K562 (cell line): ENCODE data around the gene SKIL. TPM values are rescaled to one million over a fixed set of nuclear protein-coding genes. Genes with fewer than 3 reads are reported as not detected.

ENCODE experiments used
- ATAC-seq: fragments of 200-7000 bp; cut with Tn5 transposase; 3 replicates; pipeline ENCODE4 v1.9.1; 2020; ENCODE audit warnings: moderate library complexity
- BruUV-seq: library from RNA; stranded (reverse); fragments of 400-500 nt; replicated peaks from 2 replicates; lab custom pipeline; 2021; lab: Mats Ljungman, UMichigan
- CTCF ChIA-PET: fragments of 300-600 bp; formaldehyde crosslinking; extraction: SDS; loops from one replicate; lab custom pipeline; 2021; ENCODE audit warnings: low intra/inter-chr PET ratio; lab: Yijun Ruan, JAX
- POLR2A ChIA-PET: fragments of 300-600, 350-650 bp; sonication (Branson Sonifier 250); formaldehyde crosslinking; extraction: SDS; loops from one replicate; lab custom pipeline; 2021; ENCODE audit warnings: antibody characterized with exemption, inconsistent platforms; lab: Yijun Ruan, JAX
- DNase-seq, 4 experiments: peaks; one replicate each; pipeline versions ENCODE4 v3.0.0 to v3.0.0-alpha.2; 2011 to 2018; ENCODE audit warnings: low spot score in 3 of 4, mixed read lengths in 3 of 4; ENCODE audit errors: extremely low read depth in 1 of 4
- FAIRE-seq: peaks from 2 replicates; lab custom pipeline; 2011; peaks lifted over from hg19 to GRCh38; lab: Jason Lieb, UNC
- H2AFZ ChIP-seq: 2 replicates; pipeline ENCODE4 v1.6.0; 2011; ENCODE audit warnings: low read depth, low read length, control low read depth, inconsistent platforms
- H3K27ac ChIP-seq: fragments of 200-600 bp; 3 replicates; pipeline ENCODE4 v1.8.0; 2011; ENCODE audit warnings: low read depth, mild to moderate bottlenecking, control low read depth, inconsistent platforms, low read length, moderate library complexity, mixed read lengths; ENCODE audit errors: extremely low read depth
- H3K27me3 ChIP-seq, 2 experiments: fragments of 300-600 bp in 1 of 2; 2 replicates in 1 of 2; 3 replicates in 1 of 2; pipeline versions ENCODE4 v1.6.0 to v1.8.0; 2011; ENCODE audit warnings: inconsistent platforms in 2 of 2, low read length in 2 of 2, mild to moderate bottlenecking in 1 of 2, mixed read lengths in 1 of 2, moderate library complexity in 1 of 2; ENCODE audit not compliant: control insufficient read depth in 2 of 2, insufficient read depth in 2 of 2
- H3K36me3 ChIP-seq: fragments of 300-600 bp; 3 replicates; pipeline ENCODE4 v1.8.0; 2011; ENCODE audit warnings: mild to moderate bottlenecking, low read length, inconsistent platforms; ENCODE audit not compliant: control insufficient read depth, insufficient read depth
- H3K4me1 ChIP-seq, 2 experiments: fragments of 200-600 bp in 1 of 2; replicated peaks in 1 of 2; 2 replicates in 1 of 2; 3 replicates in 1 of 2; pipeline versions ENCODE4 v1.5.1 to v1.8.0; 2011; ENCODE audit warnings: inconsistent platforms in 2 of 2, low read length in 2 of 2, mild to moderate bottlenecking in 1 of 2, mixed read lengths in 1 of 2, moderate library complexity in 1 of 2; ENCODE audit not compliant: control insufficient read depth in 2 of 2, insufficient read depth in 2 of 2
- H3K4me2 ChIP-seq: 2 replicates; pipeline ENCODE4 v1.6.1; 2011; ENCODE audit warnings: low read length, control low read depth, inconsistent platforms, mixed read lengths; ENCODE audit not compliant: insufficient read depth
- H3K4me3 ChIP-seq: fragments of 200-600 bp; sonication (generic), shearing (Covaris generic); 2 replicates; pipeline ENCODE4 v1.5.1; 2016; ENCODE audit warnings: control low read depth, inconsistent platforms
- H3K79me2 ChIP-seq: fragments of 200-600 bp; 3 replicates; pipeline ENCODE4 v1.8.0; 2011; ENCODE audit warnings: low read length, inconsistent platforms; ENCODE audit not compliant: control insufficient read depth, insufficient read depth
- H3K9ac ChIP-seq, 2 experiments: 2 replicates each; pipeline versions ENCODE4 v1.6.0 to v1.6.1; 2011; ENCODE audit warnings: low read depth in 2 of 2, low read length in 2 of 2, control low read depth in 1 of 2, inconsistent platforms in 1 of 2, mild to moderate bottlenecking in 1 of 2, mixed read lengths in 1 of 2; ENCODE audit not compliant: insufficient read depth in 1 of 2
- H3K9me1 ChIP-seq: one replicate; pipeline ENCODE4 v1.6.0; 2011; ENCODE audit warnings: inconsistent platforms, mild to moderate bottlenecking, low read length, moderate library complexity; ENCODE audit not compliant: control insufficient read depth, insufficient read depth
- H3K9me3 ChIP-seq: replicated peaks from 2 replicates; pipeline ENCODE4 v1.5.1; 2011; ENCODE audit warnings: low read depth, low read length, inconsistent platforms; ENCODE audit not compliant: control insufficient read depth, insufficient read depth
- H4K20me1 ChIP-seq: replicated peaks from 2 replicates; pipeline ENCODE4 v1.6.1; 2011; ENCODE audit warnings: low read length, inconsistent platforms, mixed read lengths; ENCODE audit not compliant: control insufficient read depth, insufficient read depth
- CBX8 ChIP-seq: fragments of 200-600 bp; sonication (generic); IDR thresholded peaks from 2 replicates; pipeline ENCODE4 v1.6.1; 2012; ENCODE audit warnings: borderline replicate concordance, mixed run types, low read depth, mild to moderate bottlenecking, moderate library complexity, mixed read lengths, low read length, control low read depth, inconsistent platforms; ENCODE audit not compliant: poor library complexity, severe bottlenecking; ENCODE audit errors: extremely low read depth
- E2F6 ChIP-seq, 2 experiments: IDR thresholded peaks; 2 replicates each; pipeline ENCODE4 v1.6.1; 2011; ENCODE audit warnings: borderline replicate concordance in 1 of 2, control low read depth in 1 of 2, low read depth in 1 of 2, low read length in 1 of 2, mild to moderate bottlenecking in 1 of 2, mixed read lengths in 1 of 2, moderate library complexity in 1 of 2; ENCODE audit not compliant: insufficient read depth in 1 of 2, insufficient read length in 1 of 2, poor library complexity in 1 of 2, severe bottlenecking in 1 of 2; ENCODE audit errors: extremely low read depth in 1 of 2
- GTF3C2 ChIP-seq: IDR thresholded peaks from 3 replicates; pipeline ENCODE4 v1.6.1; 2011; ENCODE audit warnings: borderline replicate concordance, mild to moderate bottlenecking, moderate library complexity; ENCODE audit not compliant: insufficient read length; ENCODE audit errors: extremely low read depth
- HMG20A ChIP-seq: fragments of 450-650 bp; formaldehyde crosslinking; conservative IDR thresholded peaks from 2 replicates; pipeline ENCODE4 v1.4.0; 2020; ENCODE audit warnings: mild to moderate bottlenecking, mixed read lengths
- HMG20B ChIP-seq: fragments of 250-450 bp; sonication (Bioruptor Pico); IDR thresholded peaks from 2 replicates; pipeline ENCODE4 v1.5.0; 2021; ENCODE audit warnings: mild to moderate bottlenecking
- IFI16 ChIP-seq: fragments of 250-450 bp; sonication (Bioruptor Pico); IDR thresholded peaks from 2 replicates; pipeline ENCODE4 v2.1.2; 2022; ENCODE audit warnings: mild to moderate bottlenecking, inconsistent platforms
- KDM4B ChIP-seq, 2 experiments: fragments of 450-650 bp in 1 of 2; sonication (generic) in 1 of 2; IDR thresholded peaks; 2 replicates each; pipeline ENCODE4 v1.6.1; 2016 to 2017; ENCODE audit warnings: borderline replicate concordance in 2 of 2, antibody characterized with exemption in 1 of 2, low read depth in 1 of 2, mild to moderate bottlenecking in 1 of 2
- PHF20 ChIP-seq: fragments of 450-650 bp; IDR thresholded peaks from 2 replicates; pipeline ENCODE4 v1.6.1; 2018; ENCODE audit not compliant: partially characterized antibody
- TCF7 ChIP-seq: sonication (generic); IDR thresholded peaks from 2 replicates; pipeline ENCODE4 v1.6.1; 2016; ENCODE audit warnings: antibody characterized with exemption, borderline replicate concordance
- TFAM ChIP-seq: fragments of 250-450 bp; sonication (Bioruptor Pico); conservative IDR thresholded peaks from 2 replicates; pipeline ENCODE4 v1.5.0; 2021; ENCODE audit warnings: mild to moderate bottlenecking, moderate library complexity
- YY1 ChIP-seq, 3 experiments: IDR thresholded peaks; 2 replicates each; pipeline ENCODE4 v1.6.1; 2011; ENCODE audit warnings: low read length in 2 of 3, mild to moderate bottlenecking in 2 of 3, moderate library complexity in 2 of 3, borderline replicate concordance in 1 of 3, control low read depth in 1 of 3, low read depth in 1 of 3; ENCODE audit not compliant: insufficient read depth in 3 of 3, insufficient replicate concordance in 2 of 3, control insufficient read depth in 1 of 3, insufficient read length in 1 of 3; ENCODE audit errors: extremely low read depth in 1 of 3
- ZNF699 ChIP-seq: fragments of 250-450 bp; sonication (Bioruptor Pico); IDR thresholded peaks from 2 replicates; pipeline ENCODE4 v1.8.0; 2021; ENCODE audit warnings: mild to moderate bottlenecking, moderate library complexity; ENCODE audit not compliant: insufficient replicate concordance
- WGBS: fragments of 100-300 bp; shearing (Covaris generic); methylation state at CpG from one replicate; pipeline ENCODE4 v1.1.6; 2016; ENCODE audit warnings: low coverage, mixed read lengths; ENCODE audit not compliant: insufficient coverage; ENCODE audit errors: missing lambda C conversion rate; 5-methylcytosine and 5-hydroxymethylcytosine counted together
- in situ Hi-C: fragments of 300-500 bp; cut with MboI; formaldehyde crosslinking; loops from 4 replicates; pipeline ENCODE4 v1.15.0; 2018; ENCODE audit warnings: inconsistent platforms, mixed read lengths
- intact Hi-C: fragments of 100-400 bp; cut with micrococcal nuclease; formaldehyde crosslinking; loops from 2 replicates; pipeline ENCODE4 v1.14.2; 2022
- polyA plus RNA-seq, 8 experiments: library from polyadenylated mRNA; depleted of rRNA in 4 of 8; stranded (reverse) in 5 of 8; unstranded in 3 of 8; fragments of >200 nt; fragmentation: Nextera tagmentation in 2 of 8; fragmentation: Illumina TruSeq in 1 of 8; extraction: Ambion mirVana in 2 of 8; extraction: Trizol in 1 of 8; gene quantifications; 2 replicates each; pipeline versions ENCODE4 v1.2.1 to v1.2.3, GENCODE V29; 2011 to 2014; ENCODE audit warnings: inconsistent platforms in 1 of 8, missing spikeins in 1 of 8
- total RNA-seq, 7 experiments: library from RNA; depleted of rRNA in 6 of 7; stranded (reverse); fragments of >200 nt in 6 of 7; fragmentation: Illumina TruSeq in 2 of 7; extraction: Trizol in 2 of 7; gene quantifications; 2 replicates each; pipeline versions ENCODE4 v1.2.1 to v1.2.3, GENCODE V29; 2011 to 2021; ENCODE audit warnings: low replicate concordance in 1 of 7

SKIL gene
- total and polyA plus RNA-seq, 9 of the 15 experiments (the other 6 are each of a cell fraction or from before 2014, with no cell fraction given), result 4.3 to 19.1 (median 9.7) TPM

GRCh38 chr3:170354760-170355159, 2.8 kb upstream of the SKIL start:
- Histone ChIP-seq H3K4me1 (peaks cover 7 to 25% of the 10 kb centered on the region in 2 experiments), H3K9me1 (no peaks in the 10 kb centered on the region), H3K36me3 (peaks cover 3% of the 10 kb centered on the region; the same call in 1 of the 3 replicates), H3K9me3 (no peaks in the 10 kb centered on the region), H3K9ac (no peak overlapping the region), H3K27me3 (no peaks in the 10 kb centered on the region), H3K4me2 (no peak overlapping the region), H3K27ac (no peak overlapping the region), H3K4me3 (no peak overlapping the region), H4K20me1 (peaks cover 4% of the 10 kb centered on the region; the same call in 1 of the 2 replicates), H3K79me2 (peaks cover 20% of the 10 kb centered on the region), H2AFZ (peak overlapping the region; percentile 84)
- intact Hi-C loops, result loop anchor here (10.0 kb wide), 1 partner anchor 170 kb away; the partner anchor contains the start of gene PHC3
- no peak for DNase-seq
- CTCF ChIA-PET, result no interaction called here
- no peak for ATAC-seq
- BruUV-seq, result no TSS peak
- in situ Hi-C loops, result no loop called here
- POLR2A ChIA-PET, result no interaction called here
- no peak for FAIRE-seq
- WGBS, result 55% methylated on average over 4 of the region's 4 CpGs
- no peak for TF ChIP-seq IFI16 (CRISPR knock-in tag)
- TF ChIP-seq KDM4B (IDR thresholded peaks at IDR 0.05; ENCODE audit: borderline replicate concordance in 2 of 2, low read depth in 1 of 2), result no peak
- TF ChIP-seq YY1 (IDR thresholded peaks at IDR 0.05; ENCODE audit: borderline replicate concordance in 1 of 3, control insufficient read depth in 1 of 3, extremely low read depth in 1 of 3, insufficient read depth in 3 of 3, insufficient read length in 1 of 3, insufficient replicate concordance in 2 of 3, low read depth in 1 of 3, low read length in 2 of 3), result no peak
- no peak for TF ChIP-seq PHF20
- TF ChIP-seq HMG20A, result no peak
- TF ChIP-seq TFAM (CRISPR knock-in tag), result no peak
- TF ChIP-seq CBX8, result no peak
- no peak for TF ChIP-seq TCF7
- TF ChIP-seq GTF3C2, result no peak
- no peak for TF ChIP-seq E2F6 (IDR thresholded peaks at IDR 0.05; ENCODE audit: borderline replicate concordance in 1 of 2, extremely low read depth in 1 of 2, insufficient read depth in 1 of 2, insufficient read length in 1 of 2, low read depth in 1 of 2, low read length in 1 of 2, poor library complexity in 1 of 2, severe bottlenecking in 1 of 2)
- TF ChIP-seq ZNF699, result no peak
- no peak for TF ChIP-seq HMG20B (CRISPR knock-in tag)
